GM12878 (cell line): Measurements from ENCODE around the gene SCD5.

Source experiments
- CBFB ChIP-seq: IDR thresholded peaks from 2 replicates; pipeline ENCODE4 v1.6.1; 2016; ENCODE audit warnings: antibody characterized with exemption, low read depth
- CBX5 ChIP-seq: sonication (generic); IDR thresholded peaks from 2 replicates; pipeline ENCODE4 v1.6.1; 2016; ENCODE audit warnings: low read depth, moderate library complexity, mild to moderate bottlenecking, inconsistent platforms
- CTCF ChIP-seq, 3 experiments: IDR thresholded peaks in 2 of 3; conservative IDR thresholded peaks in 1 of 3; 2 replicates each; pipeline ENCODE4 v1.5.1; 2011; ENCODE audit warnings: low read depth in 3 of 3, low read length in 3 of 3, mild to moderate bottlenecking in 3 of 3, control low read depth in 2 of 3, moderate library complexity in 2 of 3, inconsistent platforms in 1 of 3, mixed read lengths in 1 of 3; ENCODE audit not compliant: control insufficient read depth in 2 of 3, insufficient read depth in 1 of 3; ENCODE audit errors: extremely low read depth in 1 of 3
- EED ChIP-seq: sonication (generic); IDR thresholded peaks from 2 replicates; pipeline ENCODE4 v1.6.1; 2016; ENCODE audit warnings: antibody characterized with exemption, low read depth
- EP300 ChIP-seq, 2 experiments: fragments of 150-350 bp in 1 of 2; IDR thresholded peaks; 2 replicates each; pipeline ENCODE4 v1.6.1; 2011 to 2012; ENCODE audit warnings: low read depth in 2 of 2, low read length in 2 of 2, borderline replicate concordance in 1 of 2, improper control_type of control experiment in 1 of 2, inconsistent platforms in 1 of 2; ENCODE audit not compliant: control insufficient read depth in 1 of 2
- FOS ChIP-seq: IDR thresholded peaks from 3 replicates; pipeline ENCODE4 v1.6.1; 2011; ENCODE audit warnings: borderline replicate concordance; ENCODE audit not compliant: insufficient read length; ENCODE audit errors: extremely low read depth
- HDGF ChIP-seq: fragments of 450-650 bp; IDR thresholded peaks from 2 replicates; pipeline ENCODE4 v1.6.1; 2016; ENCODE audit warnings: antibody characterized with exemption
- JUND ChIP-seq: IDR thresholded peaks from 2 replicates; pipeline ENCODE4 v1.6.1; 2012; ENCODE audit warnings: low read depth, mild to moderate bottlenecking, low read length, improper control_type of control experiment, moderate library complexity
- KDM1A ChIP-seq: fragments of 200-600 bp; sonication (generic); IDR thresholded peaks from 2 replicates; pipeline ENCODE4 v1.6.1; 2016; ENCODE audit warnings: borderline replicate concordance
- MYC ChIP-seq: IDR thresholded peaks from 2 replicates; pipeline ENCODE4 v1.6.1; 2011; ENCODE audit warnings: mild to moderate bottlenecking, low read length, moderate library complexity, inconsistent platforms; ENCODE audit not compliant: insufficient read depth, insufficient replicate concordance, insufficient read length, severe bottlenecking
- NR2F1 ChIP-seq: fragments of 450-650 bp; conservative IDR thresholded peaks from 2 replicates; pipeline ENCODE4 v1.6.1; 2017; ENCODE audit warnings: mild to moderate bottlenecking
- POLR2AphosphoS2 ChIP-seq: IDR thresholded peaks from 2 replicates; pipeline ENCODE4 v1.6.1; 2011; ENCODE audit warnings: low read depth, mild to moderate bottlenecking, low read length, improper control_type of control experiment, moderate library complexity
- RFX5 ChIP-seq: IDR thresholded peaks from 2 replicates; pipeline ENCODE4 v1.6.1; 2011; ENCODE audit warnings: low read depth, low read length, improper control_type of control experiment
- SMAD1 ChIP-seq: fragments of 450-650 bp; IDR thresholded peaks from 2 replicates; pipeline ENCODE4 v1.6.1; 2018; ENCODE audit warnings: mild to moderate bottlenecking, low read depth; ENCODE audit not compliant: partially characterized antibody

DNA sequence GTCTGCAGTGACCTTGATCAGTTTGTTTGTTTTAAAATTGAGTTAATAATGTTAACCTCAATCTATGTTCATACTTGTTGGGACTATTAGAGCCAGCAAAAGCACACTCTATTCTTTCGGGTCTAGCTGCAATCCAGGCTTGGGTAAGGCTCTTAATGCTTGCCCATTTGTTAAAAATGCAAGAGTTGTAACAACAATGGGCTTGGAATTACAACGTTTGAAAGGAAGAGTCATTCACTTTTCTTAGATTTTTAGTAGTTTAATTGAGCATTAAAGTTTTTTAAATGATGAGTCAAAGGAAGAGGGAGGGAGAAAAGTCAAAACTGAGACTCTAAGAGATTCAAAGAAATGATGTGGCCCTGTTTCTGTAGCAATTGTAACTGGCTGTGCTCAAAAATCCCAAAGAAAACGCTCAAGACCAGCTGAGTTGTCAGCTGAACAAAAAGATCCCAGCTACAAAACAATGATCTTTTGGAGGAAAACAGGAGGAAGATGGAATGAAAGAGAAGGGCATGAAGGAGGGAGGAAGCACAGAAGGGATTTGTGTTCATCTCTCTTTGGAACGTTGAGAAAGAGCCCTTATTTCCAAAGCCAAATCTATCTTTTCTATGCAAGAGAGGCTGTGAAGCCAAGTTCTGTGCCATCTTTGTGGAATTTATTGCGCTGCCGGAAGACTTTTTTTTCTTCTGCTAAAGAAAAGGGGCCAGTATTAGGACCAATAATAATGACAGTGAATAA, 5.5 kb downstream of the SCD5 start:
- TF ChIP-seq NR2F1: no peak
- no peak for TF ChIP-seq KDM1A
- no peak for TF ChIP-seq POLR2AphosphoS2
- TF ChIP-seq EP300 (IDR thresholded peaks at IDR 0.05; ENCODE audit: borderline replicate concordance in 1 of 2, control insufficient read depth in 1 of 2, low read depth in 2 of 2, low read length in 2 of 2): no peak
- no peak for TF ChIP-seq CTCF (IDR thresholded peaks at IDR 0.05 in 2 of 3, conservative IDR thresholded peaks at IDR 0.05 in 1 of 3; ENCODE audit: control insufficient read depth in 2 of 3, extremely low read depth in 1 of 3, insufficient read depth in 1 of 3, low read depth in 3 of 3, low read length in 3 of 3)
- TF ChIP-seq FOS: no peak
- TF ChIP-seq CBX5: no peak
- no peak for TF ChIP-seq CBFB
- no peak for TF ChIP-seq HDGF
- TF ChIP-seq SMAD1: no peak
- no peak for TF ChIP-seq MYC
- no peak for TF ChIP-seq RFX5
- TF ChIP-seq JUND: no peak
- TF ChIP-seq EED: no peak
